Measurements from ENCODE around the gene ZMIZ1.
A peak's percentile ranks its signal among the peaks of the same experiment; 100 is the strongest.

Gene ZMIZ1

DNA sequence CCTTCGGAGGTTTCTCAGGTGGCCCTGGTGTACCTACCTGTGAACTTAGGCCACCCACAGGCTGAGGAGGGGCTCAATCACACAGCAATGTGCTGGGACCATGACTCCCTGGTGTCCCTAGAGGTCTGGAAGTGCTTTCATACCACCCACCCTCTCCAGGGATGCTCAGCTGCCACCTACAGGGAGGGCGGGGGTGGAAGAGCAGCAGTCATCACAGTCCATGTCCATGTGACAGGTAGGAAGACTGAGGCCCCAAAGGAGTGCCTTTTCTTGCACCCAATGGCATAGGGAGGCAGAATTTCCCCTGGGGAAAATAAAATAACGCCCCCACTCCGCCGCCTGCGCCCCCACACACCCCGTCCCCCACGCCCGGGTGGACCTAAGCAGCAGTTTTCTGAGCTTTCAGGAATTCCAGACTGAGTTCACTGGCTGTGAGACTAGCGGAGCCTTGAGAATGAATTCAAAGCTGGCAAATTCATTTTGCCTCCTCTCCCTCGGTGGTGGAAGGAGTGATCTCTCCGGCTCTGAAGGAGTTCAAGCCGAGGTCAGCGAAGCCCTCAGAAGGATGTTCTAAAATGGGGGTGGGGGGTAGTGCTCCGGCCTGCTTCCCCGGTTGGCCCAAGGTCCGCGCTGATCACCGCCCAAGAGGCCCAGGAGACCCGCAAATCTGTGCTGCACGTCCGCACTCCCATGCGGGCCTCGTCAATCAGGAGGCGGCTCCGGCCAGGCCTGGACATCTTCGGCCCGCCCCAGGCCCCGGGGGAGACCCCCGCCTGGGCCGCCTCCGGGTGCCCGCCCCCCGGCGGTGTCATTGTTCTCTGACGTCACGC, 2.1 kb upstream of the ZMIZ1 start:
- DNase-seq, result no peak

DNA sequence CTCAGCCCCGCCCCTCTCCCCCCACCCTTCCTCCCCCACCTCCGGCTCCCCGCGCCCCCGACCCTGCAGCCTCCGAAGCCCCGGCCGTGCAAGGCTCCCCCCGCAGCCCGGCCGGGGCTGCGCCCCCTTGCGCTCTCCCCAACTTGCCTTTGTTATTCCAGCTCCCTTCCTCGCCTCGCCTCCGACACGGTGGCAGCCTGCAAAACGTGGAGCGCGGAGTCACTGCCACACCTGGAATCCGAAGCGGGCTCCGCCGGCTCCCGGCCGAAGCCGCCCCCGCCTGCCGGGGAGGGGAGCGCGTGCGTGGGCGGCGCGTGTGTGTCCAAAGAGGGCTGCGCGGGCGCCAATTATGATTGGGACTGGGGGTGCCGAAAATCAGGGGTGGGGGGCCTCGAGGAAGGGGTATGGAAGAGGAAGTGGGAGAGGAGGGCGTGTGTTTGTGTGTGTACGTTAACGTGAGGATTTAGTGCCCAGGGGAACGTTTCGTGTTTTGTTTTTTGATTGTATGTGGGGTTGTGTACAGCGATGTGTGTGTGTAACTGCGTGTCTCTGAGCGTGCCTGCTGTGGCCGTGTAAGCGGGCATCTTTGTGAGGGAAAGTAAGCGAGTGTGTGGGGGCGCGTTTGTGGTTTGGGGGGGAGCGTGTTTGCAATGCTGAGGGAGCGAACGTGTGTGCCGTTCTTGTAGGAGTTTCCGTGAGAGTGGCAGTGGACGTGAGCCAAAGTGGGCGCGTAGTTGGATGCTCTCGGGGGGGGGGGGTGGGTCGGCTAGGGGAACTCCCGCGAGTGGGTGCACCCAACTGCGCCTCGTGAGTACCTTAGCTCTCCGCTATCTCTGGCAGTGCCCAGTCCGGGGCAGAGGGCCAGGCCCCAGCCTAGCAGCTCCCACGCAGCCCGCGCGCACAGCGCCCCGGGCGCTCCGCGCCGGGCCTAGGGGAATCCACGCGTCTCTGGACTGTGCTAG, 1.2 kb upstream of the ZMIZ1 start:
- DNase-seq, result peak; percentile 75

DNA sequence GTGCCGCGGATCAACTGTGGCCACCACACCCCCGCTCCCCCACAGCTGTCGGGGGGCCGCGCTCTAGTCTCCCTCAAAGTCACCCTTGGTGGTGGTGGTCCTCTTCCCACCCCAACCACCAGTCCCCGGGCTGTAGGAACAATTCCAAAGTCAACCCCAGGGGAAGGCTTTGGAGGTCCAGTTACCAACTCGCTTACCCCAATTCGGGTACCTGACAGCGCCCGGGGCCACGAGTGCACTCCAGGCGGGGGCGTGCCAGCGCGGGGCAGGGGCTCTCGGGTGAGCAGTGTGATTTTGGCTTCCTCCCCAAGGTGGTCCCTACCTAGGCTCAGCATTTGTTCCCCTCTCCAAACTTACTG, 584 bp upstream of the ZMIZ1 start:
- no peak for DNase-seq

DNA sequence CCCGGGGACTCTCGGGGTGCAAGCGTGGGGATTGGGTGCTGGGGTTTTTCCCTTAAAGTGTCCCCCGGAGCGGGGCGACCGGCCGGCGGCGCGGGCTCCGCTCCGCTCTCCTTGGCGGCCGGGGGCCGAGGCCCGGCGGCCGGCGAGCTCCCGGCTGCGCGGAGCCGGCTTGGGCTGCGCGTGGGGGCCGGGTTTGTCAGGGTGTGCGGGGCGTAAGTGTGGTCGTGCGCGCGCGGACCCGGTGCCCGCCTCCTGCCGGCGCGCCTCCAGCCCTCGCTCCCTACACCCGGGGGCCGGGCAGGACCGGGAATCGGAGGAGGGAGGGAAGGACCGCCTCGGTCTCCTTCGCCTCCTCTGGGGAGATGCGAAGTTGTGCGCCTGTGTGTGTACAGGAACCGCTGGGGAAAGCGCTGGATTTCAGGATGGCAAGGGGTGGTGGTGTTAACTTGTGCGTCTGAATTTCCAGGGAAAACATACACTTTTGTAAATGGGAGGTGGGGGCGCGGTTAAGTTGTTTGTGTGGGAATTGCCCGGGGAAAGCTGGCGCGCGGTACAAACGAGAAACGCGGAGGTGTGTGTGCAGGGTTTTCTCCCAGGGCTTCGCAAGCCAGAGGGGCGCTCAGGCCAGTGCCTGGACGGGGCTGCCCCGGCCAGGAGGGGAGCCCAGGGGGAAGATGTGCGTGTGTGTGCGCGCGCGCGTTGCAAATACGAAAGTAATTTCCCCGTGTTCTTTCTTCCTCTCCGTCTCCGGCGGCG, 737 bp downstream of the ZMIZ1 start:
- DNase-seq, result peak; percentile 37

DNA sequence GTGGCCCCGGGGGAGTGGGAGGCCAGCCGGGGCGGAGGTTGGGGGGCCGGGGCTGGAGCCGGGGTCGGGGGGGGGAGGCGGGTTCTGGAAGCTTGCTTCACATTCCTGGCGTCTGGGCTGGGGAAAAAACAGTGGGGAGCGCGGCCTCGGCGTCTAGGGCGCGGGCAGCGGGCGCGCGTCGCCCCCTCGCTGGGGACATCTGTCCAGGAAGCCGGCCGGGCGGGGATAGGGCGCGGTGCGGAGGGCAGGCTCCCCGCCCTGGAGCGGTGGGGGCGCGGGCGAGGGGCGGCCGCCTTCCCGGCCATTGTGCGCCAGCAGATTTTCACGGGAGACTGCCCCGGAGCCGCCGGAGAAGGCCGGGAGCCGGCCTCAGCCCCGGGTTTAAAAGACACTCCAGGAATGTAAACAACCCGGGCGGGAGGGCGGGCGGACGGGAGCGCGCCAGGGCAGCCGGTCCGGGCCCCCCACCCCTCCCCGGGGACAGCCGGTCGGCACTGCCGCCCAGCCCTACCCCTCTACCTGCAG, 1.4 kb downstream of the ZMIZ1 start:
- no peak for DNase-seq

DNA sequence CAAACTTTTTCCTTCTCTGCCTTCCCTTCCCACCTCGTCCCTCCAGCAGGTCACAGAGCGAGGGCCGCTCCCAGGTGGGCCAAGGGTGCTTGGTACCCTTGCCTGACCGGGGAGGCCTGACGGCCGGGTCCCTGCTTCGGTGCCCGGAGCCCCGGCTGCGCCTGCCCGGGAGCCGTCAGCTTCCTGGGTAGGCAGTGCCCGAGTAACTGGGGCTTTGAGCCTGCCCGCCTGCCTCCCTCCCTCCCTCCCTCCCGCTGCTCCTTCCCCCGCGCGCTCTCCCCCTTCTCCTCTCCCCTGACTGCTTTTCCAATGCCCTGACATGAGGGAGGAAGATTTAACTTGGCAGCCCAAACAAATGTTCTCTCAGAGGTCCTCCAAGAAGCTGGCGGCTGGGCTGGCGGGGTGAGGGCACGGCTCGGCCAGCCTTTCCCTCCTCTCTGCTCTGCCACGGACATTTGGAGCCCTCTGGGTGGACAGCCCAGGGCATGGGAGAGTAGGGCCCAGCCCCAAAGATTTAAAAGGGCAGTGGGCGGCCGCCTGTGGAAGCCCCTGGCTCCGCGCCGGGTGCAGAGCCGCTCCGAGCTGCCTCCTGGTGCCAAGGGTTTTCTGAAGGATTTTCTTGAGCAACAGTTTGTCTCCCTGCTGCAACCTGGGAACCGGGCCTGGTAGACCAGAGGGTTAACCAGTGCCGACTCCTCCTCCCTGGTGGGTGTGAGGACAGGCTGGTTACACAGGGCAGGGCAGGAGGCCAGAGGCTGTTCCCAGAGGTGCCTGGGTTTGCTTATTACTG, 2.0 kb downstream of the ZMIZ1 start:
- no peak for DNase-seq

DNA sequence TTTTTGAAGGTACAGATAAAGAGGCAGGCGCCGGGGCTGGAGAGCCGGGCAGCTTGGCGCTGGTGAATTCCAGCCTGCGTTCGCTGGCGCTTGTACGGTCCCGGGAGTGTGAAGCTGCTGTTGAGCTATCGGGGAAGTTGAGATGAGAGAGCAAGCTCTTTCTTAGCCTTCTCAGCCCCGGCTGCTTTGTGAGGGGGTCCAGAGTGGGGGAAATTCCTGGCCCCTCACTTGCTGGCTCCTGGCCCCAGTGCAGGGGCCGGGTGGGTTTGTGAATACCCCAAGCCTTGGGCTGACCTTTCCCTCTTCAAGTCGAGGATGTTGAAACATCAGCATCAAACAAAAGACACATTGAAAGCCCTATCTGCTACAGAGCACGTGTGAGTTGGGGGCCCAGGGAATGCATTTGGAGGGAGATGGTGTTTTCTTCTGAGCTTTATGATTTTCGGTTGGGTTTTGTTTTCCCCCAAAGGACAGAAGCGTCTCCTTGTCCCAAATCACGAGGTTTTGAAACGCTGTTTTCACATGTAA, 2.7 kb downstream of the ZMIZ1 start:
- no peak for DNase-seq

DNA sequence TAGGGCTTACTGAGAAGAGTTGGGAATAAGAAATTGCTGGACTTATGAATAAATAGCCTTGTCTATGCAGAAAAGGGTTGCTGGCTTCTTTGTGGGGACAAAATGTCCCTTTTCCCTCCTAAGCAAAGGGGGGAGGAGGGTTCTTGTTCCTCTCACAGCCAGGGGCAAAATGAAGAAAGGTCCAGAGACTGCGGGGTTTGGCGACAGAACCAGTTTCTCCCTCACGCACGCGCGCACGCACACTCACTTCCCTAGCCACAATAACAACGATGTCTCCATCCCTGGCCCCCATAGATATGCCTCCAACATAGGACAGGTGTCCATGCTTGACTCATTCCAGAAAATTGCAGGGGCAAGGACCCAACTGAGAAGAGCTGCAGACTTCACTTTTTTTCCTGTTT, 3.3 kb downstream of the ZMIZ1 start:
- no peak for DNase-seq

DNA sequence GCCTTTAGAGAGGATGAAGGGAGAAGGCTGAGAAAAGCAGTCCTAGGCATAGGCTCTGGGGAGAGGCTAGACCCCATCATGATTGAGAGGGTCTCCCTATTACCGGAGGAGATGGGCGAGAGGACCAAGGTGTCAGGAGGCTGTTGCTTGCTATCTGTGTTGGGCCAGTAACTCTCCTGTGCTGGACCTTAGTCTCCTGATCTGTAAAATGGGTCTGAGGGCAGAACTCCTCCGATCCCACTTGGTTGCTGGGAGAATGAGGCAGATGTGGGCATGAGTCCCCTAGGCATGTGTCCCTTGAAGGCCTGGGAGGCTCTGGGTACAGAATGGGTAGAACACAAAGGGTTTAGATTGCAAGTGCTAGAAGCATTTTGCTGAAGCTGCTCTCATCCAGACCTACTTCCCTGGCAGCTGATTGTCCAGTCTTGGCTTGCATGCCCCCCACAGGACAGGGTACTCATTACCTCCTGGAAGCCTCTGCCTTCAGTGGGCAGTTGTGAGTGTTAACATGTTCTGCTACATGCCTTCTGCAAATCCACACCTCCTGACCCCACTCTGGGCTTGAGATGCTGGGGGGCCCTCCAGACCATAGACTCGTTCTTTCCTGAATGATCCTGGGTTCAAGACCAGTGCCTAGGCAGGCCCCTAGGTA, 4.4 kb downstream of the ZMIZ1 start:
- DNase-seq, result no peak

DNA sequence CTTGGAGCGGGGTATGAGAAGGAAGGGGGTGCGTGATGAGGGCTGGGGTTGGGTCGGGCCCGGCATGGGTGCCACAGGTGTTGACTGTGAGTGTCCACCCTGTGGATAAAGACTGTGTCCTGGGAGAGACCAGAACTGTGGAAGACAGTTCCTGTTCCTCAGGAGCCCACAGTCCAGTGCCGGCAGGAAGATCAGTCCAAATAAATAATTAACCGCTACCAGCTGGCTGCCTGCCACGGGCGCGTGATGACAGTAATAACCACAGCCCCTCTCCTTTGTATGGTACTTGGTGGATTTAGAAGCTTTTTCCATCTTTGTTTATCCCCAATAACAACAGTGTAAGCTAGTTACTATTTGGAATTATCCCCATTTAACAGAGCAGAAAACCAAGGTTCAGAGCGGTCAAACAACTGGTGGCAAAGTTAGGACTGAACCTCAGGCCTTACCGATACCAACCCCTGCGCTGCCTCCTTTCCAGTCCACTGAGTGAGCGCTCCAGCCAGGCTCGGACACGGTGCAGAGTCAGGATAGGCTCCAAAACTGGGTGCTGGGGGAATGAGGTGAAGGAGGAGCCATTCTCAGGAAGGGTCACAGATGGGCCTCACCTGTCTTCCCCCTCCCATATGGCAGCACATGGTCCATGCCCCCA, 5.1 kb downstream of the ZMIZ1 start:
- DNase-seq, result no peak

DNA sequence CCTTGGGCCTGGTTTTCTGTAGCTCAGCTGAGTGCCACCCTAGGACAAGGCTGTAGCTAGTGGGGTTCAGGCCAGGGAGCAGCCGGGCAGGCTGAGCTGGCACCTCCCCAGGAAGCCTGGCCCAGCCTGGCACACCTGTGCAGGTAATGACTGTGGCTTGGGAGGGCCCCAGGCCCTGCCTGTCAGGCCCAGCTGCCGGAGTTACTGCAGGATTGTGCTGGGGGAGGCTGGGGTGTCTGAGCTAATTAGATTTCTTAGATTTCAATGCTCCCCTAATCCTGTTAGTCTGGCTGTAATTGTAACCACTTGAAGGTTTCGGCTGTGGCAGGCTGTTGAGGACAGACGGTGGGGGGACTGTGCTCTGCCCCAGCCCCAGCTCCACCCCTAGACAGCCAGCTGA, 6.0 kb downstream of the ZMIZ1 start:
- DNase-seq, result no peak

DNA sequence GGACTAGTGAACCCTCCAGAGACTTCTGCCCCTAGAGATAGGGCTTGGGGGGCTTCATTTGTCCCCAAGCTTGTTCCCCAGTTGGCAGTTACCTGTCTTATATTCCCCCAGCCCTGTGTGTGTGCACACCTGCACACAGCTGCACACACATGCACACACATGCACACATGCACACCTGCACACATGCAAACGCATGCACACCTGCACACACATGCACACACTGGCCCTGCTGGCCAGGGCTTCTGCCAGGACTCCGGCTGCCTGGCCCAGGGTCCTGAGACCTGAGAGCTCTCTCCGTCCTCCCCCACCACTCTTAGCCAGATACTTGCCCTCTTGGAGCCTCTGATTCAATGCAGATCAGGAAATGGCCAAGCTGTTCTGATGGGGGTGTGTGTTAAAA, 6.7 kb downstream of the ZMIZ1 start:
- no peak for DNase-seq

DNA sequence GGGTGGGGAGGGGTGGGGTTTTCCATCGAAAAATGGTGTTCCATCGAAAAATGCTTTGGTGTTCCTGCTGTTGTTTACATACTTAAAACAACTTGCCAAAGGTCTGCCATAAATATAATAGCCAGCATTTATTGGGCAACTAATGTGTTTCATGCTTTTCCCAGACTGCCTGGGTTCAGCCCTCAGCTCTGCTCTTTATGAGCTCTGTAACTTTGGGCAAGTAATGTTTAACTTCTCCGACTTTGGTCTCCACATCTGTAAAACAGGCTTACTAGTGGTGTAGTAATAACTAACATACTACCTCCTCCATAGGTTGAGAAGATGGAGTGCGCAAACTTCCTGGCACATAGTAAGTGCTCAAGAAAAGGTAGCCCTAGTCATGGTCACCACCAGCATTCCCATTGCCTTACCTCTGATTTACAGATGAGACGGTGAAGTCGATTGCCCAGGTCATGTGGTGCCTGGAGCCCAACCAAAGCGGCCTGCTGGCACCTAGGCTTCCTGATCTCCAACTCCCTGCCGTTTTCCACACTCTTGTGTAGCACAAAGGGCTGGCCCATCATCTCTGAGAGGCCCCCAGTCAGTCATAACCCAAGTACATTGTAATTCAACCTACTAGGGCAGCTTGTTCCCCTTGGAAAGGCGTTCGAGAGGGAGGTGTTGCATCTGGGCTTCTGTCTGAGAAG, 8.9 kb downstream of the ZMIZ1 start:
- DNase-seq, result no peak

DNA sequence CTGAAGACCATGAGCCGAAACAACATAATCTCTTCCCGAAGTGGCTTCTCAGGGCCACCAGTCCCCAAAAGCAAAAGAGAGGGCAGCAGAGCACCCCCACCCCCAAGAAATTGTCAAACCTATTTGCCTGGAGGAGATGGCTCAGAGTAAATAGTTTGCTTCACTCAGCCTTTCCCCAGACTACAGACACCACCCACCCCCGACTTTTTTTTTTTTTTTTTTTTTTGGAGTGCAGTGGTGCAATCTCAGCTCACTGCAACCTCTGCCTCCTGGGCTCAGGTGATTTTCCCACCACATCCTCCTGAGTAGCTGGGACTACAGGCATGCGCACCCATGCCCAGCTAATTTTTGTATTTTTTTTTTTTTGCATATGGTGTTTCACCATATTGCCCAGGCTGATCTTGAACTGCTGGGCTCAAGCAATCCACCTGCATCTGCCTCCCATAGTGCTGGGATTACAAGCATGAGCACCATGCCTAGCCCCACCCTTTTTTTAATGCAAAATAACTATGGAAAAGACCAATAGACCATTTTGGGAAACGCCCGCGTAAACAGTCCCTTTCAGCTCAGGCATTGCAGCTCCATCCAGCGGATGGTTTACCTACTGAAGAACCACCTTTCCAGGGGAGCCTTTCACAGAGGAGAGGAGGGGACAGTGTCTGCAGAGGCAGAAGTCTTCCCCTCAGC, 9.7 kb downstream of the ZMIZ1 start:
- no peak for DNase-seq

DNA sequence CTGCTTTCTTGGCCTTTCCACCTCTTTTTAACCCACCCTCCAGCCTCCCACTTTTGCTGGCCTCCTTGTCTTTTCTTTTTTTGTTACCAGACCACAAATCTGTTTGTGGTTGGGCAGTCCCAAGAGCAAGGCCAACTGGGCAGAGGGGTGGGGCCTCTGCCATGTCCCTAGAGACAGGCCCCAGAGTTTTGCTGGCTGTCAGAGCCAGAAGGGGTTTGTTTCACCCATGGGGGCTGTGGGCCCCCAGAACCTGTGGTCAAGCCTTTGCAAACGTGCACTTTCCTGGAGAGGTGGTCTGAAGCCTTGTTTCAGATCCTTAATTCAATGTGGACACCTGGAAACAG, 10.3 kb downstream of the ZMIZ1 start:
- no peak for DNase-seq

DNA sequence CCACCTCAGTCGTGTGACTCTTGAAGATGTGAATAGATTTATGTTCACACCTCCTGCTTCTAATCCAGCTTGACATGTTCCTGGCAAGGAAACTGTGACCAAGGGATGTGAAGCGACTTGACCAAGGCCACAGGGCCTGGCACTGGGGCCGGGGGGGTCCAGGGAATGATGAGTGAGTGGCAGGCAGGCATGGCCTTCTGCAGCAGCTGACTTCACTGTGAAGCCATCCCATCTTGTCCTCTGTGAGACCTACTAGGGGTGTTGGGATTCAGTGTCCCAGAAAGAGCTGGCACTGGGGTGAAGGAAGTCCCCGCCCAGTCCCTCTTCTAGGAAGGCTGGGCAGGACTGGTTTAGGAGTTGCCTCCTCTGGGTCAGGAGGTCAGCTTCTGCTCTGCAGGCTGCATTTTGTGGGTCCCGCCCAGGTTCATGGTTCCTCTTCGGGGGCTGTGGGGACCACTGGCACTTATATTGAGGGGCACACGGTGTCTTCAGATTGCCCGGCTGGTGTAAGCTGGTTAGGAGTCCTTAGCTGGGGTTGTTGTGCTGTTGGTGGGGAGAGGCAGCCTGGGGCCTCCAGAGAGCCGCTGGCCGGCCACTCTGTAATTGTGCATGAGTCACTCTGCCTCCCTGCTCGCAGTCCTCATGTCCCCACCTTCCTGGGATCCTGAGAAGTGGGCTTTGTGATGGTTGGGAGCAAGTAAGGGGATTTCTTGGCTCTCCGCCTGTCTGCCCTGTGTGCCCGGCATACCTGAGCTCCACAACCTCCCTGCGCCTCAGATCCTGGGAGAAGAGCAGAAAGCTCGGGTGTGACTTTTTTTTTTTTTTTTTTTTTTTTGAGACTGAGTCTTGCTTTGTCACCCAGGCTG, 11.0 kb downstream of the ZMIZ1 start:
- no peak for DNase-seq

DNA sequence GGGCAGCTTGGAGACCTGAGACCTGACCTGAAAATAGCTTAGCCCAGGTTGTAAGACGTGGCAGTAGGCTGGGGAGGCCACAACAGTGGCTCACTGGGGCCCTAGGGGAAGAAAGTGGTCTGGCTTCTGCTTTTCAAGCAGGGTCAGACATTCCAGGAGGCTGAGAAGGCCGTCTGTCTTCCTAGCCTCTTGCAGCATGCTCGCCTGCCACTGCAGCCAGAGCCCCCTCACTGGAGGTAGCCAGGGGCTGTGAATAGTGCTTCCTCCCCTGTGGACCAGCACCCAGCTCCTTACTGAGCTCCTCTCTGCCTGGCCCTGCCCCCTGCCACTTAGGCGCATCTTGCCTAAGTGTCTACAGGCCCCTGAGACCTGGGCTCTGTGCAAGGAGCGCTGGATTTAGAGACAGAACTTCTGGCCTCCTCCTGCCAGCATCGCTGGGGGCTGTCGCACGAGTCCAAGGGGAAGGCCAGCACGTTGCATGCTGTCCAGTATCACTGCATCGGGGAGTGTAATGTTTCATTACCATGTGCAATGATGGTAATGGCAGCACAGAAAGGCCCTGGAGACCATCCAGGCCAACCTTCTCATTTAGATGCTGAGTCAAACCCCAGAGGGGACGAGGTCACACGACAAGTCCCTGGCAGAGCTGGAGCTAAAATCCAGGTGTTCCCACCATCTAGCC, 12.7 kb downstream of the ZMIZ1 start:
- DNase-seq, result no peak

DNA sequence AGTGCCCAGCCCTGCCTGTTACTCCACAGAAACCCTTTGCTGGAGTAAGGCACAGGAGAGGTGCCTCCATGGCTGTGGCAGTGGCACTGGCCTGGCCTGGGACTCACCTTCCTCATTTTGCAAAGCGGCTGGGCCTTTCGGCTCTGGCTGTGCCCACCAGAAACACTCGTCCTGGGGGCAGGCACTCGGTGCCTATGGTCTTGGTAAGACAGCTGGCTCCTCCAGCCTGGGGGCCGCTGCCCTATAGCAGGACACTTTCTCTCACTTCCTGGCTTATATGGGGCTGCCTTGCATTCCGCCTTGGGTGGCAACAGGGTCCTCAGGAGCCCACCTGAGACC, 13.2 kb downstream of the ZMIZ1 start:
- DNase-seq, result no peak
